Mesenchymal stem cell (in vitro differentiated cells and primary cell): ENCODE data around the gene FRMD8.

Experiments used
- DNase-seq: peaks from one replicate; pipeline ENCODE4 v3.0.0-alpha.2; 2013
- H2AFZ ChIP-seq: one replicate; pipeline ENCODE4 v1.6.1; 2013; ENCODE audit warnings: low read depth, mild to moderate bottlenecking, control low read depth, inconsistent platforms, low read length, moderate library complexity
- H2AK5ac ChIP-seq: 2 replicates; pipeline ENCODE4 v1.6.1; 2013; ENCODE audit warnings: low read length, moderate library complexity, mild to moderate bottlenecking, inconsistent platforms; ENCODE audit not compliant: severe bottlenecking
- H2BK120ac ChIP-seq: one replicate; pipeline ENCODE4 v1.6.1; 2013; ENCODE audit warnings: low read depth, mild to moderate bottlenecking, inconsistent platforms, low read length, moderate library complexity
- H2BK12ac ChIP-seq, 2 experiments: one replicate each; pipeline ENCODE4 v1.6.1; 2013; ENCODE audit warnings: inconsistent platforms in 2 of 2, low read length in 2 of 2, mild to moderate bottlenecking in 2 of 2, moderate library complexity in 2 of 2, control low read depth in 1 of 2
- H2BK15ac ChIP-seq: one replicate; pipeline ENCODE4 v1.6.1; 2013; ENCODE audit warnings: mild to moderate bottlenecking, low read depth, inconsistent platforms; ENCODE audit not compliant: poor library complexity, severe bottlenecking
- H2BK5ac ChIP-seq: 2 replicates; pipeline ENCODE4 v1.6.1; 2013; ENCODE audit warnings: low read depth, mild to moderate bottlenecking, low read length, control low read depth, inconsistent platforms; ENCODE audit not compliant: poor library complexity, severe bottlenecking
- H3K14ac ChIP-seq, 2 experiments: one replicate each; pipeline ENCODE4 v1.6.1; 2013; ENCODE audit warnings: inconsistent platforms in 2 of 2, low read length in 2 of 2, control low read depth in 1 of 2, mild to moderate bottlenecking in 1 of 2, moderate library complexity in 1 of 2
- H3K18ac ChIP-seq, 2 experiments: one replicate each; pipeline ENCODE4 v1.6.1; 2013; ENCODE audit warnings: inconsistent platforms in 2 of 2, low read length in 2 of 2, control low read depth in 1 of 2, low read depth in 1 of 2, mild to moderate bottlenecking in 1 of 2
- H3K23ac ChIP-seq, 2 experiments: one replicate each; pipeline ENCODE4 v1.6.1; 2013; ENCODE audit warnings: inconsistent platforms in 2 of 2, low read length in 2 of 2, mild to moderate bottlenecking in 2 of 2, moderate library complexity in 2 of 2, control low read depth in 1 of 2
- H3K27ac ChIP-seq: 2 replicates; pipeline ENCODE4 v1.5.1; 2013; ENCODE audit warnings: mild to moderate bottlenecking, moderate library complexity, low read length, control low read depth, inconsistent platforms; ENCODE audit not compliant: poor library complexity, severe bottlenecking
- H3K27me3 ChIP-seq, 2 experiments: 2 replicates each; pipeline versions ENCODE4 v1.6.1 to v1.7.0; 2013; ENCODE audit warnings: low read length in 2 of 2, mild to moderate bottlenecking in 2 of 2, moderate library complexity in 2 of 2, control low read depth in 1 of 2, inconsistent platforms in 1 of 2; ENCODE audit not compliant: control insufficient read depth in 1 of 2, insufficient read depth in 1 of 2
- H3K36me3 ChIP-seq, 2 experiments: 2 replicates each; pipeline versions ENCODE4 v1.6.1 to v1.7.0; 2013; ENCODE audit warnings: low read length in 2 of 2, control low read depth in 1 of 2, inconsistent platforms in 1 of 2, low read depth in 1 of 2, mild to moderate bottlenecking in 1 of 2; ENCODE audit not compliant: insufficient read depth in 2 of 2, control insufficient read depth in 1 of 2
- H3K4ac ChIP-seq, 2 experiments: one replicate each; pipeline ENCODE4 v1.6.1; 2013; ENCODE audit warnings: inconsistent platforms in 2 of 2, low read length in 2 of 2, mild to moderate bottlenecking in 2 of 2, moderate library complexity in 2 of 2, control low read depth in 1 of 2, low read depth in 1 of 2
- H3K4me1 ChIP-seq: 2 replicates; pipeline ENCODE4 v1.6.1; 2013; ENCODE audit warnings: low read depth, low read length, control low read depth; ENCODE audit not compliant: control insufficient read depth, insufficient read depth
- H3K4me2 ChIP-seq: 2 replicates; pipeline ENCODE4 v1.6.1; 2013; ENCODE audit warnings: low read length, mild to moderate bottlenecking, inconsistent platforms; ENCODE audit not compliant: poor library complexity, severe bottlenecking
- H3K4me3 ChIP-seq, 2 experiments: 2 replicates each; pipeline versions ENCODE4 v1.5.1 to v1.7.0; 2013; ENCODE audit warnings: low read length in 2 of 2, mild to moderate bottlenecking in 2 of 2, control low read depth in 1 of 2, low read depth in 1 of 2; ENCODE audit not compliant: insufficient read depth in 1 of 2
- H3K79me1 ChIP-seq: replicated peaks from 2 replicates; pipeline ENCODE4 v1.6.1; 2013; ENCODE audit warnings: mild to moderate bottlenecking, control low read depth, low read length, inconsistent platforms; ENCODE audit not compliant: poor library complexity, severe bottlenecking
- H3K9ac ChIP-seq: 2 replicates; pipeline ENCODE4 v1.7.0; 2013; ENCODE audit warnings: mild to moderate bottlenecking, low read length, moderate library complexity
- H3K9me3 ChIP-seq: 2 replicates; pipeline ENCODE4 v1.7.0; 2013; ENCODE audit warnings: mild to moderate bottlenecking, low read length; ENCODE audit not compliant: control insufficient read depth
- H4K8ac ChIP-seq: one replicate; pipeline ENCODE4 v1.6.1; 2013; ENCODE audit warnings: inconsistent platforms, mild to moderate bottlenecking, low read length, moderate library complexity
- H4K91ac ChIP-seq: one replicate; pipeline ENCODE4 v1.6.1; 2013; ENCODE audit warnings: mild to moderate bottlenecking, low read length, inconsistent platforms
- WGBS: methylation state at CpG from one replicate; pipeline ENCODE4 v1.1.7; 2013; ENCODE audit warnings: mixed read lengths; 5-methylcytosine and 5-hydroxymethylcytosine counted together

Gene FRMD8

DNA sequence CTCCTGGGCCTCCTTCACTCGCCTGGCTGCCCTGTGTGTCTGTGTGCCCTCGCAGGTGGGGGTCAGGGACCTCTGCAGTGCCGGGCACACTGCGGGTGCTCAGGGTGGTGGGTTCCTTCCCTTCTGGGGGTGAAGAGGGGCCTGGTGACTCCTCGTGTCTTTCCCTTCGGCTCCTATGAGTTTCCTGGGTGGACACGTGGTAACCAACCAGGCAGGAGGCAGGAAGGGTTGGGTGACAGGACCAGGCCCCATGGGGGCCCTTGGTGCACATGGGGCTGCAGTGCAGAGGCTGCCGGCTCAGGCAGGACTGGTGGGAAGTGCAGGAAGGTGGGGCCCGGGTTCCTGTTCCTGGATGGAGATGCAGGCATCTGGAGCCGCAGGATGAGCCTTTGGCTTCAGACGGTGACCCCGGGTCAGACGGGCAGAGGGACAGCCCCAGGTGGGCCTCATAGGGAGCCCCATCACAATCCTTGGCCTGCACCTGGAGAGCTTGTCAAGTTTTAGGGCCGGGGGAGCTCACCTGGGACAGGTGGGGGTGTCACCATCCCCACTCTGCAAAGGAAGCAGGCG is 9.6 kb downstream of the FRMD8 start:
- H3K9ac ChIP-seq, result no peak overlapping the region
- no peak overlapping the region for H2BK15ac ChIP-seq
- no peak for DNase-seq
- H4K91ac ChIP-seq, result no peak overlapping the region
- H2AK5ac ChIP-seq, result no peak overlapping the region
- H3K14ac ChIP-seq, result no peak overlapping the region
- 94% methylated on average over 15 of the region's 15 CpGs for WGBS
- H3K4me3 ChIP-seq, result no peak overlapping the region
- no peak overlapping the region for H3K4ac ChIP-seq
- H2BK5ac ChIP-seq, result no peak overlapping the region
- H3K4me2 ChIP-seq, result no peak overlapping the region
- no peak overlapping the region for H3K27ac ChIP-seq
- no peaks in the 10 kb centered on the region for H3K9me3 ChIP-seq
- H3K23ac ChIP-seq, result no peak overlapping the region
- H3K27me3 ChIP-seq, result no peaks in the 10 kb centered on the region
- no peak overlapping the region for H4K8ac ChIP-seq
- H2BK12ac ChIP-seq, result no peak overlapping the region
- no peak overlapping the region for H3K18ac ChIP-seq
- peaks cover 65% of the 10 kb centered on the region for H3K79me1 ChIP-seq
- no peak overlapping the region for H2BK120ac ChIP-seq
- H2AFZ ChIP-seq, result no peak overlapping the region
- H3K4me1 ChIP-seq, result peaks cover 18% of the 10 kb centered on the region
- peaks cover 87 to 92% of the 10 kb centered on the region in 2 experiments for H3K36me3 ChIP-seq

DNA sequence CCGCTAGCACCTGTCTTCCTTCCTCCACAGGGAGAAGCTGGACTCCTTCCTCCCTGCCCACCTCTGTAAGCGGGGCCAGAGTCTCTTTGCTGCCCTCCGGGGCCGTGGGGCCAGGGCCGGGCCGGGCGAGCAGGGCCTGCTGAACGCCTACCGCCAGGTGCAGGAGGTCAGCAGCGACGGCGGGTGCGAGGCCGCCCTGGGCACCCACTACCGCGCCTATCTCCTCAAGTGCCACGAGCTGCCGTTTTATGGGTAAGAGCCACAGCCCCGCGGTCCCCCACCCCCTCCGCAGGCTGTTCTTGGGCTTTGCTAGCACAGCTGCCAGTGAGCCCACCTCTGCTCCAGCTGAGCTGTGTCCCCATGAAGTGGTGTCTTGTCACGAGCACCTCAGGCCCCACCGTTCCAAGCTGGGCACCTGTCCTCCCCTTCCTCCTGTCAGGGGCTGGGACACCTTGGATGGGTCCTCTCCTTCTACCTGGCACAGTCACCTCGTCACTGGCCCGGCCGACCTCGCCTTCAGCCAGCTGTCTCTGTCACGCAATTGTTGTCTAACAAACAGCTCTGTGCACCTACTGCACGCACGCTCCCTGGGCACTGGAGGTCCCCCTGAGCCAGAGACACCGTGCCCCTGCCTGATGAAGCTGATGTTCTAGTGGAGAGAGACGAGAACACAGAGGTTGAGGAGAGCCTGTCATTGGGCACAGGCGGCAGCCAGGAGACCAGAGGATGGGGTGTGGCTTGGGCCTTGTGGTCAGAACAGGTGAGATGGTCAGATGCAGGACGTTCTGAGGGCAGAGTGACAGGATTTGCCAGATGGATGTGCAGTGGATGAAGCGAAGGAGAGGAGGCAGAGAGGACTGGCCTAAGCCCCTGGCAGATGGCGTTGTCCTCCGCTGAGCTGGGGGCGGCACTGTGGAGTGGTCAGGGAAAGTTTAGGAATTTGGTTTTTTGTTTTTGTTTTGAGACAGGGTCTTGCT is 10.6 kb downstream of the FRMD8 start:
- Histone ChIP-seq H3K4me1 (peaks cover 11% of the 10 kb centered on the region), H3K18ac (no peak overlapping the region), H2AK5ac (no peak overlapping the region), H3K14ac (no peak overlapping the region), H4K91ac (no peak overlapping the region), H3K36me3 (peaks cover 88 to 95% of the 10 kb centered on the region in 2 experiments), H3K23ac (no peak overlapping the region), H2BK15ac (no peak overlapping the region), H3K4me2 (no peak overlapping the region), H2AFZ (no peak overlapping the region), H2BK120ac (no peak overlapping the region), H3K4ac (no peak overlapping the region), H2BK5ac (no peak overlapping the region), H3K9ac (no peak overlapping the region), H3K27me3 (no peaks in the 10 kb centered on the region), H3K4me3 (no peak overlapping the region), H4K8ac (no peak overlapping the region), H3K79me1 (peaks cover 62% of the 10 kb centered on the region), H3K9me3 (no peaks in the 10 kb centered on the region), H2BK12ac (no peak overlapping the region), H3K27ac (no peak overlapping the region)
- WGBS, result 96% methylated on average over 38 of the region's 38 CpGs
- no peak for DNase-seq

DNA sequence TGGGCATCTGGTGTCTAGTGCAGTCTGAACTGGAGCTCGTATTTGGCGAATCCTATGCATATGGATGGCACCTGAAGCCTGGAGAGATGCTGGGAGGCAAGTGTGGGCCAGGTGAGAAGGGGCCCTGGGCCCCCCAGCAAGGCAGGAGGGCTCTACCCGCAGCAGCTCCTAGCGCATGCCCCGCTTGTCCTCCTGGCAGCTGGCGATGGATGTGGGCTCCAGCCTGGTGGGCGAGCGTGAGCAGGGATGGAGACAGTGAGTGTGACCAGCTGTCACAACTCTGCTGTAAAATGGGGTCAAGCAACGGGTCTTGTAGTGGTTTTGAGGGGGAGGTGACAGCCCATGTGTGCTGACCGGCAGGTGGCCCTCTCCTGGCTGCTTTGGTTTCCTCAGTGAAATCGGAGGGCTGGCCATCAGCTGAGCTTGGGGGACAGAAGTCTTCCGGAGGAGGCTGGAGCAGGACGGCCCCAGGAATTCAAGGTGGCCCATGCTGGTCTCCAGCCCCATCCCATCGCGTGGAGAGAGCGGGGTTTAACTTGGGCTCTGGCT is 12.0 kb downstream of the FRMD8 start:
- Histone ChIP-seq H4K91ac (no peak overlapping the region), H3K9me3 (no peaks in the 10 kb centered on the region), H2BK5ac (no peak overlapping the region), H3K4me3 (no peak overlapping the region), H2AK5ac (no peak overlapping the region), H2BK12ac (no peak overlapping the region), H3K9ac (no peak overlapping the region), H3K4ac (no peak overlapping the region), H2BK120ac (no peak overlapping the region), H3K4me2 (no peak overlapping the region), H3K23ac (no peak overlapping the region), H4K8ac (no peak overlapping the region), H3K27ac (no peak overlapping the region), H3K4me1 (peaks cover 5% of the 10 kb centered on the region), H3K14ac (no peak overlapping the region), H3K36me3 (peaks cover 85 to 87% of the 10 kb centered on the region in 2 experiments), H3K27me3 (no peaks in the 10 kb centered on the region), H2AFZ (no peak overlapping the region), H3K79me1 (peaks cover 52% of the 10 kb centered on the region), H3K18ac (no peak overlapping the region), H2BK15ac (no peak overlapping the region)
- 93% methylated on average over 16 of the region's 16 CpGs for whole genome bisulfite sequencing
- no peak for DNase-seq

DNA sequence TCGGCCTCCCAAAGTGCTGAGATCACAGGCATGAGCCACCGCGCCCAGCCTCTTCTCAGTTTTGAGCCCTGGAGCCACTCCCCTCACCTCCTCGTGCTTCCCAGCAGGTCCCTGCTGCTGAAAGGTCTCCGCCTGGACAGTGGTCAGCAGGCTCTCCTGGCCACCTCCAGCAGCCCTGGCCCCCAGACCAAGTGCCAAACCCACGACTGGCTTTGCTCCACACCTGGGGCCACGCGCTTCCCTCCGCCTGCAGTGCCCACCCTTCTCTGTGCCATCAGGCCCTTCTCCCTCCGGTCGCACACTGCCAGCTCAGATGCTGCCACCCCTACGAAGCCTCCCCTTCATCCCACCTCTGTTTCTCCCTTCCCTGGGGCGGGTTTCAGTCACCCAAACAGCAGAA is 12.8 kb downstream of the FRMD8 start:
- 97% methylated on average over 13 of the region's 13 CpGs for WGBS
- no peak overlapping the region for H3K4me3 ChIP-seq
- no peak overlapping the region for H3K27ac ChIP-seq
- H2BK15ac ChIP-seq, result no peak overlapping the region
- peaks cover 5% of the 10 kb centered on the region for H3K4me1 ChIP-seq
- H2BK12ac ChIP-seq, result no peak overlapping the region
- no peak overlapping the region for H4K91ac ChIP-seq
- H2BK5ac ChIP-seq, result no peak overlapping the region
- H3K23ac ChIP-seq, result no peak overlapping the region
- peaks cover 50% of the 10 kb centered on the region for H3K79me1 ChIP-seq
- H2AK5ac ChIP-seq, result no peak overlapping the region
- H3K9ac ChIP-seq, result no peak overlapping the region
- H2BK120ac ChIP-seq, result no peak overlapping the region
- no peaks in the 10 kb centered on the region for H3K27me3 ChIP-seq
- no peak overlapping the region for H3K4me2 ChIP-seq
- no peak overlapping the region for H2AFZ ChIP-seq
- DNase-seq, result no peak
- peaks cover 85 to 87% of the 10 kb centered on the region in 2 experiments for H3K36me3 ChIP-seq
- H3K18ac ChIP-seq, result no peak overlapping the region
- H3K4ac ChIP-seq, result no peak overlapping the region
- no peaks in the 10 kb centered on the region for H3K9me3 ChIP-seq
- no peak overlapping the region for H3K14ac ChIP-seq
- H4K8ac ChIP-seq, result no peak overlapping the region
